K562 (cell line): ENCODE measurements around the gene CDCP1. TPM values are rescaled to one million over a fixed set of nuclear protein-coding genes. Genes with fewer than 3 reads are reported as not detected.
A peak's percentile ranks its signal among the peaks of the same experiment; 100 is the strongest.

Source experiments
- ASH1L ChIP-seq: fragments of 450-650 bp; IDR thresholded peaks from 2 replicates; pipeline ENCODE4 v1.6.1; 2018; ENCODE audit warnings: borderline replicate concordance, mild to moderate bottlenecking, low read depth; ENCODE audit not compliant: partially characterized antibody
- BRCA1 ChIP-seq, 2 experiments: fragments of 450-650 bp in 1 of 2; sonication (generic) in 1 of 2; formaldehyde crosslinking in 1 of 2; IDR thresholded peaks; 2 replicates each; pipeline versions ENCODE4 v1.5.0 to v1.6.1; 2017 to 2020; ENCODE audit warnings: mild to moderate bottlenecking in 1 of 2, missing genetic modification reagents in 1 of 2
- CLOCK ChIP-seq: fragments of 250-450 bp; sonication (Bioruptor Pico); IDR thresholded peaks from 2 replicates; pipeline ENCODE4 v1.4.0; 2020; ENCODE audit warnings: mild to moderate bottlenecking, moderate library complexity, borderline replicate concordance
- E2F1 ChIP-seq: sonication (generic); formaldehyde crosslinking; IDR thresholded peaks from 2 replicates; pipeline ENCODE4 v1.8.1; 2023; ENCODE audit warnings: mild to moderate bottlenecking, missing genetic modification reagents, moderate library complexity
- FOS ChIP-seq: IDR thresholded peaks from 3 replicates; pipeline ENCODE4 v1.6.1; 2011; ENCODE audit not compliant: insufficient read length; ENCODE audit errors: extremely low read depth
- HES1 ChIP-seq: fragments of 450-650 bp; IDR thresholded peaks from 2 replicates; pipeline ENCODE4 v1.6.1; 2016; ENCODE audit warnings: low read depth, mild to moderate bottlenecking, moderate library complexity
- ILF3 ChIP-seq: fragments of 450-650 bp; IDR thresholded peaks from 2 replicates; pipeline ENCODE4 v1.6.1; 2018; ENCODE audit warnings: antibody characterized with exemption, mild to moderate bottlenecking, moderate library complexity, borderline replicate concordance
- MXD1 ChIP-seq: fragments of 250-450 bp; sonication (Bioruptor Pico); IDR thresholded peaks from 2 replicates; pipeline ENCODE4 v1.8.0; 2021; ENCODE audit warnings: borderline replicate concordance, mild to moderate bottlenecking, moderate library complexity; ENCODE audit not compliant: poor library complexity, severe bottlenecking
- NEUROD1 ChIP-seq: fragments of 150-350 bp; IDR thresholded peaks from 2 replicates; pipeline ENCODE4 v1.6.1; 2014; ENCODE audit warnings: borderline replicate concordance, low read length, low read depth; ENCODE audit not compliant: partially characterized antibody
- SLC30A9 ChIP-seq: fragments of 250-450 bp; sonication (Bioruptor Pico); IDR thresholded peaks from 2 replicates; pipeline ENCODE4 v1.8.0; 2022; ENCODE audit warnings: mild to moderate bottlenecking, moderate library complexity
- SMAD3 ChIP-seq: fragments of 450-650 bp; formaldehyde crosslinking; conservative IDR thresholded peaks from 2 replicates; pipeline ENCODE4 v1.4.0; 2020; ENCODE audit warnings: mild to moderate bottlenecking
- TAL1 ChIP-seq: fragments of 450-650 bp; IDR thresholded peaks from 2 replicates; pipeline ENCODE4 v1.6.1; 2016; ENCODE audit warnings: mild to moderate bottlenecking
- TCF15 ChIP-seq: fragments of 250-450 bp; sonication (Bioruptor Pico); IDR thresholded peaks from 2 replicates; pipeline ENCODE4 v1.8.0; 2022; ENCODE audit warnings: moderate library complexity, mild to moderate bottlenecking, inconsistent platforms
- TEAD2 ChIP-seq: fragments of 450-650 bp; IDR thresholded peaks from 2 replicates; pipeline ENCODE4 v1.6.1; 2016; ENCODE audit warnings: missing genetic modification characterization, control low read depth, missing compliant biosample characterization
- TRIM25 ChIP-seq: fragments of 450-650 bp; IDR thresholded peaks from 2 replicates; pipeline ENCODE4 v1.7.0; 2016; ENCODE audit warnings: borderline replicate concordance
- U2AF1 ChIP-seq: fragments of 200-400 bp; formaldehyde crosslinking; optimal IDR thresholded peaks from 2 replicates; pipeline ENCODE3; 2017; ENCODE audit warnings: mild to moderate bottlenecking, low read depth, low read length, moderate library complexity
- ZNF224 ChIP-seq: sonication (generic); formaldehyde crosslinking; IDR thresholded peaks from 2 replicates; pipeline ENCODE4 v1.8.0; 2022; ENCODE audit warnings: mild to moderate bottlenecking, missing genetic modification reagents
- ZNF589 ChIP-seq: fragments of 200-800 bp; sonication (Bioruptor generic); IDR thresholded peaks from 2 replicates; pipeline ENCODE4 v1.6.1; 2016; ENCODE audit warnings: low read depth, missing genetic modification characterization, missing compliant biosample characterization
- ZNF639 ChIP-seq, 2 experiments: fragments of 200-800 bp in 1 of 2; sonication (Bioruptor generic) in 1 of 2; sonication (generic) in 1 of 2; formaldehyde crosslinking in 1 of 2; IDR thresholded peaks in 1 of 2; conservative IDR thresholded peaks in 1 of 2; 2 replicates each; pipeline versions ENCODE4 v1.5.0 to v1.6.1; 2016 to 2020; ENCODE audit warnings: missing compliant biosample characterization in 1 of 2, missing genetic modification characterization in 1 of 2, missing genetic modification reagents in 1 of 2
- polyA plus RNA-seq, 8 experiments: library from polyadenylated mRNA; depleted of rRNA in 4 of 8; stranded (reverse) in 5 of 8; unstranded in 3 of 8; fragments of >200 nt; fragmentation: Nextera tagmentation in 2 of 8; fragmentation: Illumina TruSeq in 1 of 8; extraction: Ambion mirVana in 2 of 8; extraction: Trizol in 1 of 8; gene quantifications; 2 replicates each; pipeline versions ENCODE4 v1.2.1 to v1.2.3, GENCODE V29; 2011 to 2014; ENCODE audit warnings: inconsistent platforms in 1 of 8, missing spikeins in 1 of 8
- total RNA-seq, 7 experiments: library from RNA; depleted of rRNA in 6 of 7; stranded (reverse); fragments of >200 nt in 6 of 7; fragmentation: Illumina TruSeq in 2 of 7; extraction: Trizol in 2 of 7; gene quantifications; 2 replicates each; pipeline versions ENCODE4 v1.2.1 to v1.2.3, GENCODE V29; 2011 to 2021; ENCODE audit warnings: low replicate concordance in 1 of 7

CDCP1 gene
- total and polyA plus RNA-seq, 9 of the 15 experiments (the other 6 are each of a cell fraction or from before 2014, with no cell fraction given), result 3.9 to 16.4 (median 5.2) TPM

- TF ChIP-seq NEUROD1 (no peak), SMAD3 (CRISPR knock-in tag) (no peak), TEAD2 (no peak), TRIM25 (no peak), FOS (peak; percentile 23), CLOCK (CRISPR knock-in tag) (no peak), TCF15 (CRISPR knock-in tag) (no peak), E2F1 (CRISPR knock-in tag) (no peak), U2AF1 (no peak), ZNF589 (CRISPR knock-in tag) (no peak), MXD1 (CRISPR knock-in tag) (no peak), ZNF639 (CRISPR knock-in tag; conservative IDR thresholded peaks at IDR 0.05 in 1 of 2, IDR thresholded peaks at IDR 0.05 in 1 of 2) (no peak), BRCA1 (IDR thresholded peaks at IDR 0.05) (no peak), BRCA1 (CRISPR knock-in tag; IDR thresholded peaks at IDR 0.05) (no peak), ILF3 (no peak), HES1 (no peak), ZNF224 (CRISPR knock-in tag) (no peak), SLC30A9 (CRISPR knock-in tag) (no peak), TAL1 (no peak), ASH1L (no peak)
Observed at GRCh38 chr3:45055032-45055410, 91.2 kb downstream of the CDCP1 start (continued).
